ENCODE results near the gene CHKB.

GRCh38 chr22:50536226-50536625 is 46.4 kb downstream of the CHKB start:
- TF ChIP-seq, protein P1, sequence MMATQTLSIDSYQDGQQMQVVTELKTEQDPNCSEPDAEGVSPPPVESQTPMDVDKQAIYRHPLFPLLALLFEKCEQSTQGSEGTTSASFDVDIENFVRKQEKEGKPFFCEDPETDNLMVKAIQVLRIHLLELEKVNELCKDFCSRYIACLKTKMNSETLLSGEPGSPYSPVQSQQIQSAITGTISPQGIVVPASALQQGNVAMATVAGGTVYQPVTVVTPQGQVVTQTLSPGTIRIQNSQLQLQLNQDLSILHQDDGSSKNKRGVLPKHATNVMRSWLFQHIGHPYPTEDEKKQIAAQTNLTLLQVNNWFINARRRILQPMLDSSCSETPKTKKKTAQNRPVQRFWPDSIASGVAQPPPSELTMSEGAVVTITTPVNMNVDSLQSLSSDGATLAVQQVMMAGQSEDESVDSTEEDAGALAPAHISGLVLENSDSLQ (IDR thresholded peaks at IDR 0.05), result no peak
- TF ChIP-seq SUZ12 (IDR thresholded peaks at IDR 0.05), result no peak
- no peak for TF ChIP-seq ELF4 (IDR thresholded peaks at IDR 0.05)
- no peak for TF ChIP-seq CTBP1 (IDR thresholded peaks at IDR 0.05; ENCODE audit: borderline replicate concordance)

Measured in HEK293T (cell line).